ENCODE results near the gene MYPN.

The MYPN gene

DNA sequence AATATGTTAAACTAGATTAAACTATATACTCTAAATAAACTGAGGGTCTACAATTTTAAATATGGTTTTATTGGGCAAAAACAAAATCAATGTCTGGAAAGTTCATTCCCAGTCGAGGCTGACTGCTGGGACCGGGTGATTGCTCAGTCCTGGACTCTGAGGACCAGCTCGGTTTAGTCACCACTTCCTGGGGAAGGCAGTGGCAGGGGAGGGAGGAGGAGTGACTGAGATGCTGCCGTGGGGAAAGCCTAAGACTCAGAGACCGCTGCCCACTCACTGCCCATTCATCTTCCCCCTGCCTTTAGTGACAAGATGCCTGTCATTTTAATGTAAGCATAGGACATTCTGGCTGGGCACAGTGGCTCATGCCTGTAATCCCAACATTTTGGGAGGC is 93.7 kb downstream of the MYPN start:
- TF ChIP-seq, protein P1, sequence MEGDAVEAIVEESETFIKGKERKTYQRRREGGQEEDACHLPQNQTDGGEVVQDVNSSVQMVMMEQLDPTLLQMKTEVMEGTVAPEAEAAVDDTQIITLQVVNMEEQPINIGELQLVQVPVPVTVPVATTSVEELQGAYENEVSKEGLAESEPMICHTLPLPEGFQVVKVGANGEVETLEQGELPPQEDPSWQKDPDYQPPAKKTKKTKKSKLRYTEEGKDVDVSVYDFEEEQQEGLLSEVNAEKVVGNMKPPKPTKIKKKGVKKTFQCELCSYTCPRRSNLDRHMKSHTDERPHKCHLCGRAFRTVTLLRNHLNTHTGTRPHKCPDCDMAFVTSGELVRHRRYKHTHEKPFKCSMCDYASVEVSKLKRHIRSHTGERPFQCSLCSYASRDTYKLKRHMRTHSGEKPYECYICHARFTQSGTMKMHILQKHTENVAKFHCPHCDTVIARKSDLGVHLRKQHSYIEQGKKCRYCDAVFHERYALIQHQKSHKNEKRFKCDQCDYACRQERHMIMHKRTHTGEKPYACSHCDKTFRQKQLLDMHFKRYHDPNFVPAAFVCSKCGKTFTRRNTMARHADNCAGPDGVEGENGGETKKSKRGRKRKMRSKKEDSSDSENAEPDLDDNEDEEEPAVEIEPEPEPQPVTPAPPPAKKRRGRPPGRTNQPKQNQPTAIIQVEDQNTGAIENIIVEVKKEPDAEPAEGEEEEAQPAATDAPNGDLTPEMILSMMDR (conservative IDR thresholded peaks at IDR 0.05; ENCODE audit: control insufficient read depth, insufficient read depth, low read depth, low read length) = no peak
- H3K4me3 ChIP-seq (ENCODE audit: control insufficient read depth, low read depth, low read length) = no peak overlapping the region
- DNase-seq (ENCODE audit: low read depth) = peak; percentile 65

DNA sequence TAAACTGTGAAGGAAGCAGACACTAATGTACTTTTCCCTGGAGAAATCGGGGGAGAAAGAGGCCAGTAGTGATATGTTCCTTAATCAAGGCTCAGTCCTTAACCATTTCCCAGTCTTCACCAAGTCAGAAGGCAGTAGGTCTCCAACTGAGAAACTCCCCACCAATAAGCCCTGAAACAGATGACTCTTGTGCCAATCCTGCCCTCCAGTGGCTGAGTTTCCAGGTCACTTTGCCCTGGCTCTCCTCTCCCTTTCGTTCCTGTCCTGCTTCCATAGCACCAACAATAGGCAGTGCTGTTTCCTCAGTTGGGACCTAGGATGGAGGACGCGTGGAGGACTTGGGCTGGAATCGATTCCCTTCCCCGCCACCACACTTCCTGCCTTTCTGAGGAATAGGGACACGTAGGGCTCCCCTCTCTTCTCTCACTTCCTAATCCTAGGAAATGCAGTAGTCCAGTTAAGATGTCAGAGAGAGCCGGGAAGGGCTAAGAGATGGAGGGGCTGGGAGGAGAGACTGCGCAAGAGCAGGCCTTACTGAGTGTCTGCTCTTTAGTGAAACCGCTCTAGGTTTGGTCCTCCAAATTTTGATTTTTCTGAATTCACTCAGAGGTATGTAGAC is 99.2 kb downstream of the MYPN start:
- TF ChIP-seq, protein P1 (conservative IDR thresholded peaks at IDR 0.05; ENCODE audit: control insufficient read depth, insufficient read depth, low read depth, low read length) = peak; percentile 75
- DNase-seq (ENCODE audit: low read depth) = peak; percentile 80
- H3K4me3 ChIP-seq (ENCODE audit: control insufficient read depth, low read depth, low read length) = no peak overlapping the region

DNA sequence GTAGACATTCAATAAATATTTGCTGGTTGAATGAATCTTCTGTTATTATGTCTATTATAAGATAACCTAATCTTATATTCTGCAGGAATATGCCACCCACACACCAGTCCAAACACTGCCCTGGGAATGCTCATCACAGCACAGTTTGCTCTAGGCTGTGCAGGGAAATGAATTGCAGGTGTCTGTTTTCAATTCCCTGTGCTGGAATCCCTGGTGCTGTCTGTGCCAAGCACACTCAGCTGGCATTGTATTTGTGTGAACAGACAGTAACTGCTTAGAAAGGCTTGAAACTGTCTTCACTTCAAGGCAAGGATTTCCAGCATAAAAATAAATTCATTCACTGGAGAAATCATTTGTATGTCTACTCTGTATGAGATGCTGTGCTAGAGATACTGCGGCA is 102.4 kb downstream of the MYPN start:
- TF ChIP-seq, protein P1 (conservative IDR thresholded peaks at IDR 0.05; ENCODE audit: control insufficient read depth, insufficient read depth, low read depth, low read length) = no peak
- H3K4me3 ChIP-seq (ENCODE audit: control insufficient read depth, low read depth, low read length) = no peak overlapping the region
- no peak for DNase-seq (ENCODE audit: low read depth)

DNA sequence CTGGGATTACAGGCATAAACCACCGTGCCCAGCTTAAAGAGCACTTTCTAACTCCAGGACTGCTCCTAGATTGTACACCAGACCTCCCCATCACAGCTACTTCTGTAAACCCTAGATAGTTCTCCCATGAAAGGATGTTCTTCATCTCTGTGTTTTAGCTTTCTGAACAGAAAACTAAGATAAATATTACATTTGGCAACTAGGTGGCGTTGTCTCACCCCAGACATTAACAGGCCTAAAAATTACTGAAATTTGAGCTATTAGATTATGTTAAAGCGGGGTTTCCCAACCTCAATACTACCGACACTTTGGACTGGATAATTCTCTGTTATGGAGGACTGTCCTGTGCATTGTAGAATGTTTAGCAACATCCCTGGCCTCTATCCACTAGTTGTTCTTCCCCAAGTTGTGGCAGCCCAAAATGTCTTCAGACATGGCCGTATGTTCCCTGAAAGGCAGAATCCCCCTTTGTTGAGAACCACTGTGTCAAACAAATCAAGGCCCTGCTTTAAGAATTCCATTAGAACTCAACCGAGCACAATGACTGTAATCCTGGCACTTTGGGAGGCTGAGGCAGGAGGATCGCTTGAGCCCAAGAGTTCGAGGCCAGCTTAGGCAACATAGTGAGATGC is 103.5 kb downstream of the MYPN start:
- DNase-seq (ENCODE audit: low read depth) = peak; percentile 58
- TF ChIP-seq, protein P1 (conservative IDR thresholded peaks at IDR 0.05; ENCODE audit: control insufficient read depth, insufficient read depth, low read depth, low read length) = peak; percentile 62
- H3K4me3 ChIP-seq (ENCODE audit: control insufficient read depth, low read depth, low read length) = no peak overlapping the region

DNA sequence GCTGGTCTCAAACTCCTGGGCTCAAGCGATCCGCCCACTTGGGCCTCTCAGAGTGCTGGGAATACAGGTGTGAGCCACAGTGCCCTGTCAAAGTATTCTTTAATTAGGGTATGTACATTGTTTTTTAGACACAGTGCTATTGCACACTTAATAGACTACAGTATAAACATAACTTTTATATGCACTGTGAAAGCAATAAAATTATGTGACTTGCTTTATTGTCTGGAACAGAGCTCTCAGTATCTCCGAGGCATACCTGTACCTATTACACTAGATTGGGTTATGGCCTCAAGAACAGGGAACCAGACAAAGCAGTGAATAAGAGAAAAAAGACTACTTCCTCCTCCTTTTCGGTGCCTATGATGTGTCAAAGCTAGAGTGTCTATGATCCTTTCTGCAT is 109.5 kb downstream of the MYPN start:
- DNase-seq (ENCODE audit: low read depth) = no peak
- H3K4me3 ChIP-seq (ENCODE audit: control insufficient read depth, low read depth, low read length) = no peak overlapping the region
- TF ChIP-seq, protein P1 (conservative IDR thresholded peaks at IDR 0.05; ENCODE audit: control insufficient read depth, insufficient read depth, low read depth, low read length) = no peak

DNA sequence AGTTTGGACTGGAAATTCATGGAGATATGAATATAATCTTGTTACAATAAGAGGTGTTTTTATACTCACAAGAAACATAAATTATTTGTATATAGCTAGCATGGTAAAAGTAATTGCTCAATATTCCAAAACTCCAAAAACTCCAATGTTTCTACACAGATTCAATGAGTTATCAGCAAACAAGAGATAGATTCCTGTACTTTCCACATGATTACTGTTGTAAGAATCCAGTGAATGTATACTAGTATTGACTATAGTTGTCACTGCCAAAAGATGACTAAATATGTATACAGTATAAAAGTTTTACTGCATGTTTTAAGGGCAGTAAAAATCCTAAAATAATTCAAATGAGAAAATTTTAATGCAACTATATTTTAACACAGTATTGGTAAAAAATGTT is 111.9 kb downstream of the MYPN start:
- no peak overlapping the region for H3K4me3 ChIP-seq (ENCODE audit: control insufficient read depth, low read depth, low read length)
- DNase-seq (ENCODE audit: low read depth) = peak; percentile 10
- TF ChIP-seq, protein P1 (conservative IDR thresholded peaks at IDR 0.05; ENCODE audit: control insufficient read depth, insufficient read depth, low read depth, low read length) = no peak
